GM10266 (cell line): ENCODE results near the gene ENAH.

Experiments
- DNase-seq: peaks from one replicate; pipeline ENCODE4 v3.0.0; 2012; ENCODE audit errors: extremely low spot score
- CTCF ChIP-seq: IDR thresholded peaks from 2 replicates; pipeline ENCODE4 v1.5.1; 2012; ENCODE audit warnings: mild to moderate bottlenecking, low read depth; ENCODE audit not compliant: control insufficient read depth, insufficient read depth; ENCODE audit errors: missing control alignments

ENAH gene

DNA sequence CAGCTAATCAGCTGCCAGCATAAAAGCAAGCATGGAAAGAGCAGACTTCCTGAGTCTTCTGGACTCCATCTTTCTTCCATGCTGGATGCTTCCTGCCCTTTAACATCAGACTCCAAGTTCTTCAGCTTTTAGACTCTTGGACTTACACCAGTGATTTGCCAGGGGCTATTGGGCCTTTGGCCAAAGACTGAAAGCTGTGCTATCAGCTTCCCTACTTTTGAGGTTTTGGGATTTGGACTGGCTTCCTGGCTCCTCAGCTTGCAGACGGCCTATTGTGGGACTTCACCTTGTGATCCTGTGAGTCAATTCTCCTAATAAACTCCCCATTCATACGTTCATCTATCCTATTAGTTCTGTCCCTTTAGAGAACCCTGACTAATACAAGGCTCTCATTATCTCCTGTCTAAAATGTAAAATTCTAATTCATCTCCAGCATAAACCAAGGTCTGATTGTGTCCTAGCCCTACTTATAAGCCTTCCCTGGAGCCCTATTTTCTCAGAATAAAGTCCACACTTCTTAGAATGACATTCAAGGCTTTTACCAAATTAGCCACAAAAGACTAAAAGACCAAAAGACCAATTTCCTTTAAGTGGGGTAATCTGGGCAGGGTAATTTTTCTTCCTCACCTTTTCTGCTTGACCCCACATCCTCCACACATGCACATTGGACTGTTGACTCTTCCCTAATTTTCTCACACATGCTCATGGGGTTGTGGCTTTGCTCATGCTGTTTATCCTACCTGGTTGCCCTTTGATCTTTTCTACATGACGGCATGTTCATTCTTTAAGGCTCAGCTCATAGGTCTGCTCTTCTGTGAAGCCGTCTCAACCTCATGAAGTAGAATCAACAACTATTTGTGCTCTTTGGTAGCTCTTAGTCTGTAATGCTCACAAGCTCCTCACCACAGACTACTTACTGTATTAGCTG is 18.1 kb upstream of the ENAH start:
- no peak for DNase-seq

GRCh38 chr1:225670356-225670755 is 17.4 kb upstream of the ENAH start:
- no peak for DNase-seq
- no peak for TF ChIP-seq CTCF

More for the DNA sequence above, 18.1 kb upstream of the ENAH start:
- TF ChIP-seq CTCF = no peak

DNA sequence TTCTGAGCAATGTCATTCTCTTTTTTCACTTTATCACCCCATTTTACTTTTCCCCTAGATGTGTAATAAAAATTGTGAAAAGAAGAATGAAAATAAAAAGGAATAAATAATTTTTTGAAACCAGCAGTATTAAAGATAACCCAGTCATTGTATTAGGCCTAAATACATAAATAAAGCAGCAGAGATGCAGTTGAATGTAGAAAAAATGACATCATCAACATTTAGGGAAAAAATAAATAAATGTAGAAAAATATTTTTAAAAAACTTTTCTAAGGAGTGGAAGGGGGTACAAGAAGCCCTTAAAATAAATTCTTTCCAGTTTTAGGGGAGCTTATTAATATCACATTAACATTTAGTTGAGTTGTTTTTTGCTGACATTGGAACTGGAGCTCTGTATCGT is 15.3 kb upstream of the ENAH start:
- no peak for DNase-seq
- TF ChIP-seq CTCF = no peak

DNA sequence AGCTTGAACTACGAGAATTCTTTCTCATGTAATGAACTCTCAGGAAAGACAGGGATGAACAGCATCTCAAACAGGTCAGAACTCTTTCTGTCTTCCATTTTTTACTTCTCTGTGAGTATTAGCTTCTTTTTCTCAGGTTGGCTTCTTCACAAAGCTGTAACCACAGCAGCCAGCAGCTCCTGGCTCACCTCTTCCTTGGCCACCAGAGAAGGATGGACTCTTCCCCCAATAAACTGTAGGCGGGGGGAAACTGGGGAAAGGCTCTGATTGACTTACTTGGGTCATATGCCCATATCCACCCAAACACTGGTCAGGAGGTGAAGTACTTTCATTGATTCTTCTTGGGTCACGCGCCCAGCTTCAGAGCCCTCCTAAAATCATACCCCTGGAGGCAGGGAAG is 14.4 kb upstream of the ENAH start:
- DNase-seq = no peak
- TF ChIP-seq CTCF = no peak

- TF ChIP-seq CTCF = no peak
- DNase-seq = no peak
Measured at GRCh38 chr1:225666495-225666894, 13.6 kb upstream of the ENAH start.

GRCh38 chr1:225664762-225665161 is 11.8 kb upstream of the ENAH start:
- no peak for DNase-seq
- TF ChIP-seq CTCF = no peak

DNA sequence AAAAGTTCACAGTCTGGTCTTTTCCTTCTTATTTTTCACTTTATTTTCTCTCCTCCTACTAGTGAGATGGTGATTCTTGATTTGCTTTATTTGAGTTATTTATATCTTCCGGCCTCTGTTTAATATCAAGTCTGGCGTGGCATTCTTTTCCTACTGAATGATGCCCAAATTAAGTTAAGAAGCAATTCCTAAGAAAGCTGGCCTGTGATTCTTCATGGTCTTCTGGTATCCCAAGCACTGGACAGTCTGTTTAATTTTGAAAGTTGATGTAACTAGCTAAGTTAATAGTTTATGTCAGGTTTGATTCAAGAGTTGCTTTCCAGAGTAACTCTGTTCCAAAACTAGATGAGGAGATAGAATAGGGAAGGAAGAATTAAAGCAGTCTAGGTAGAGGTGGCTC is 9.2 kb upstream of the ENAH start:
- no peak for DNase-seq
- TF ChIP-seq CTCF = no peak
